Sigmoid colon (tissue), 7 donors: ENCODE measurements around the gene ZMIZ1. TPM values are rescaled to one million over a fixed set of nuclear protein-coding genes. Genes with fewer than 3 reads are reported as not detected.

Experiments used
- DNase-seq: peaks from one replicate; pipeline ENCODE4 v3.0.0-alpha.2; 2019
- H3K27ac ChIP-seq, 4 donors: fragments of 200-600 bp; sonication (generic); one replicate each; pipeline ENCODE4 v1.5.1; 2016 to 2019; ENCODE audit warnings: mild to moderate bottlenecking in 1 of 4
- H3K27me3 ChIP-seq, 3 donors: fragments of 200-600 bp; sonication (generic); one replicate each; pipeline ENCODE4 v1.5.1; 2019; ENCODE audit warnings: mild to moderate bottlenecking in 1 of 3
- H3K36me3 ChIP-seq, 4 donors: fragments of 200-600 bp; sonication (generic); one replicate each; pipeline ENCODE4 v1.5.1; 2016 to 2019
- H3K4me1 ChIP-seq, 4 donors: fragments of 200-600 bp; sonication (generic); one replicate each; pipeline ENCODE4 v1.5.1; 2017 to 2019
- H3K4me3 ChIP-seq, 4 donors: fragments of 200-600 bp; sonication (generic); one replicate each; pipeline ENCODE4 v1.5.1; 2017 to 2019; ENCODE audit warnings: mild to moderate bottlenecking in 2 of 4, moderate library complexity in 1 of 4
- H3K9me3 ChIP-seq, 4 donors: fragments of 200-600 bp in 3 of 4; sonication (generic) in 3 of 4; one replicate each; pipeline versions ENCODE4 v1.5.1 to v1.6.1; 2013 to 2019
- CTCF ChIP-seq, 4 experiments: fragments of 450-650 bp in 3 of 4; fragments of 200-600 bp in 1 of 4; IDR thresholded peaks; one replicate each; pipeline ENCODE4 v1.5.1; 2016 to 2019; ENCODE audit warnings: antibody characterized with exemption in 4 of 4, mild to moderate bottlenecking in 3 of 4, moderate library complexity in 2 of 4
- EP300 ChIP-seq, 4 donors: sonication (generic); formaldehyde crosslinking; IDR thresholded peaks; one replicate each; pipeline ENCODE4 v1.6.1; 2017; ENCODE audit warnings: antibody characterized with exemption in 4 of 4
- POLR2A ChIP-seq, 2 donors: fragments of 450-650 bp; IDR thresholded peaks; one replicate each; pipeline ENCODE4 v1.6.1; 2016; ENCODE audit warnings: antibody characterized with exemption in 2 of 2, mild to moderate bottlenecking in 2 of 2, moderate library complexity in 2 of 2
- POLR2AphosphoS5 ChIP-seq, 4 donors: sonication (generic); formaldehyde crosslinking; IDR thresholded peaks; one replicate each; pipeline ENCODE4 v1.6.1; 2017; ENCODE audit warnings: antibody characterized with exemption in 4 of 4
- WGBS, 2 donors: extraction: QIAGEN DNeasy Blood & Tissue Kit; methylation state at CpG; one replicate each; pipeline ENCODE4 v1.1.7; 2013; 5-methylcytosine and 5-hydroxymethylcytosine counted together
- intact Hi-C: fragments of 100-400 bp; cut with DNase I; formaldehyde crosslinking; loops from one replicate; pipeline ENCODE4 v1.15.1; 2023
- polyA plus RNA-seq, 3 donors: library from polyadenylated mRNA; stranded (reverse); fragments of 200-250 nt; gene quantifications; one replicate each; pipeline ENCODE4 v1.2.3, GENCODE V29; 2013
- total RNA-seq, 4 donors: library from RNA; depleted of rRNA; stranded (reverse); fragments of >200 nt; gene quantifications; one replicate each; pipeline ENCODE4 v1.1.0, GENCODE V29; 2016
- donor health status: healthy with polysubstance abuse.
- donor health status: Bipolar disorder and iron deficiency.
- donor health status: healthy.

ZMIZ1 gene
- total and polyA plus RNA-seq, 7 donors = 17.4 to 49.3 (median 31.5) TPM

GRCh38 chr10:79191951-79192676 is 123.3 kb downstream of the ZMIZ1 start:
- Histone ChIP-seq H3K27ac (peak overlapping the region; percentile 27 to 60 (median 48)), H3K4me1 (peaks cover 0 to 76% (median 66%) of the 10 kb centered on the region in 4 donors), H3K27me3 (no peaks in the 10 kb centered on the region), H3K36me3 (peaks cover 0 to 11% (median 3%) of the 10 kb centered on the region in 4 donors), H3K9me3 (no peaks in the 10 kb centered on the region), H3K4me3 (no peak overlapping the region)
- TF ChIP-seq CTCF (IDR thresholded peaks at IDR 0.05) (no peak), EP300 (IDR thresholded peaks at IDR 0.05) (no peak), POLR2AphosphoS5 (IDR thresholded peaks at IDR 0.05) (no peak), POLR2A (IDR thresholded peaks at IDR 0.05) (no peak)
- DNase-seq = no peak
- intact Hi-C loops = no loop called here
- WGBS, 2 donors = 79% methylated on average over 4 of the region's 4 CpGs

GRCh38 chr10:79192677-79193003 is 123.9 kb downstream of the ZMIZ1 start:
- H3K27ac ChIP-seq = peak overlapping the region; percentile 27 to 60 (median 48)
- peaks cover 0 to 6% (median under 1%) of the 10 kb centered on the region in 4 donors for H3K36me3 ChIP-seq
- no peaks in the 10 kb centered on the region for H3K9me3 ChIP-seq
- TF ChIP-seq CTCF (IDR thresholded peaks at IDR 0.05) (no peak), POLR2AphosphoS5 (IDR thresholded peaks at IDR 0.05) (no peak), EP300 (IDR thresholded peaks at IDR 0.05) (no peak), POLR2A (IDR thresholded peaks at IDR 0.05) (no peak)
- peaks cover 0 to 71% (median 64%) of the 10 kb centered on the region in 4 donors for H3K4me1 ChIP-seq
- intact Hi-C loops = no loop called here
- DNase-seq = no peak
- 74 to 75% methylated on average over 4 of the region's 4 CpGs for WGBS, 2 donors
- H3K27me3 ChIP-seq = no peaks in the 10 kb centered on the region
- no peak overlapping the region for H3K4me3 ChIP-seq

GRCh38 chr10:79193694-79194382 is 125.1 kb downstream of the ZMIZ1 start:
- peak overlapping the region in 3 of 4 donors; percentile 78 to 86 (median 83) for H3K27ac ChIP-seq
- H3K4me1 ChIP-seq = peaks cover 0 to 65% (median 58%) of the 10 kb centered on the region in 4 donors
- no peaks in the 10 kb centered on the region for H3K27me3 ChIP-seq
- no peaks in the 10 kb centered on the region for H3K9me3 ChIP-seq
- intact Hi-C loops = no loop called here
- H3K36me3 ChIP-seq = peaks cover 0 to 5% (median 0%) of the 10 kb centered on the region in 4 donors
- 84 to 86% methylated on average over 14 of the region's 14 CpGs for WGBS, 2 donors
- H3K4me3 ChIP-seq = no peak overlapping the region
- no peak for DNase-seq
- TF ChIP-seq CTCF (IDR thresholded peaks at IDR 0.05) = no peak
- no peak for TF ChIP-seq POLR2A (IDR thresholded peaks at IDR 0.05)
- no peak for TF ChIP-seq POLR2AphosphoS5 (IDR thresholded peaks at IDR 0.05)
- TF ChIP-seq EP300 (IDR thresholded peaks at IDR 0.05) = no peak

- Histone ChIP-seq H3K9me3 (no peaks in the 10 kb centered on the region), H3K27ac (peak overlapping the region; percentile 78 to 86 (median 80)), H3K4me3 (no peak overlapping the region), H3K27me3 (no peaks in the 10 kb centered on the region), H3K36me3 (peaks cover 0 to 5% (median 0%) of the 10 kb centered on the region in 4 donors), H3K4me1 (peaks cover 0 to 51% (median 48%) of the 10 kb centered on the region in 4 donors)
- DNase-seq = peak; percentile 95
- 17 to 19% methylated on average over 22 of the region's 22 CpGs for WGBS, 2 donors
- intact Hi-C loops = loop anchor here (1.0 to 5.0 kb wide), 5 partner anchors 126 to 1148 kb away; no protein-coding TSS in a partner anchor
- TF ChIP-seq CTCF (IDR thresholded peaks at IDR 0.05) = peak; percentile 92 to 97 (median 94)
- peak in 3 of 4 donors; percentile 42 to 59 (median 59) for TF ChIP-seq POLR2AphosphoS5 (IDR thresholded peaks at IDR 0.05)
- no peak for TF ChIP-seq POLR2A (IDR thresholded peaks at IDR 0.05)
- peak in 1 of 4 donors; percentile 17 for TF ChIP-seq EP300 (IDR thresholded peaks at IDR 0.05)
Measured at GRCh38 chr10:79195091-79195923, 126.5 kb downstream of the ZMIZ1 start.
